ENCODE results near the gene RBFOX2.

Gene RBFOX2

GRCh38 chr22:35783943-35784614 lies 244.5 kb downstream of the RBFOX2 start:
- TF ChIP-seq CTCF (IDR thresholded peaks at IDR 0.05) (no peak), ZFX (IDR thresholded peaks at IDR 0.05; ENCODE audit: borderline replicate concordance) (no peak)
- H3K27ac ChIP-seq = no peak overlapping the region

GRCh38 chr22:35782504-35782903 lies 246.1 kb downstream of the RBFOX2 start:
- TF ChIP-seq CTCF (IDR thresholded peaks at IDR 0.05) (no peak), ZFX (IDR thresholded peaks at IDR 0.05; ENCODE audit: borderline replicate concordance) (no peak)
- no peak overlapping the region for H3K27ac ChIP-seq

- TF ChIP-seq ZFX (IDR thresholded peaks at IDR 0.05; ENCODE audit: borderline replicate concordance) = no peak
- TF ChIP-seq CTCF (IDR thresholded peaks at IDR 0.05) = no peak
These were observed 246.7 kb downstream of the RBFOX2 start for GRCh38 chr22:35781898-35782297.

GRCh38 chr22:35777335-35777975 lies 251.2 kb downstream of the RBFOX2 start:
- H3K27ac ChIP-seq = no peak overlapping the region
- TF ChIP-seq ZFX (IDR thresholded peaks at IDR 0.05; ENCODE audit: borderline replicate concordance) (no peak), CTCF (IDR thresholded peaks at IDR 0.05) (no peak)

More at GRCh38 chr22:35781898-35782297, 246.7 kb downstream of the RBFOX2 start:
- H3K27ac ChIP-seq = no peak overlapping the region

GRCh38 chr22:35775339-35775738 lies 253.3 kb downstream of the RBFOX2 start:
- no peak for TF ChIP-seq ZFX (IDR thresholded peaks at IDR 0.05; ENCODE audit: borderline replicate concordance)
- no peak for TF ChIP-seq CTCF (IDR thresholded peaks at IDR 0.05)
- no peak overlapping the region for H3K27ac ChIP-seq

GRCh38 chr22:35769974-35770373 lies 258.6 kb downstream of the RBFOX2 start:
- no peak for TF ChIP-seq CTCF (IDR thresholded peaks at IDR 0.05)
- no peak for TF ChIP-seq ZFX (IDR thresholded peaks at IDR 0.05; ENCODE audit: borderline replicate concordance)
- no peak overlapping the region for H3K27ac ChIP-seq
